Smooth muscle cell (in vitro differentiated cells): Measurements from ENCODE around the gene ZNF768. TPM values are rescaled to one million over a fixed set of nuclear protein-coding genes. Genes with fewer than 3 reads are reported as not detected.
"Not testable (repeated sequence)": the region's sequence is repeated elsewhere in the genome, so short reads cannot be mapped to it uniquely, and the experiment has no call there.

Source experiments
- DNase-seq: peaks from one replicate; lab custom pipeline; 2025; ENCODE audit not compliant: unreplicated experiment; lab: John Stamatoyannopoulos, UW
- H2AFZ ChIP-seq: fragments of 200-600 bp; sonication (generic); 2 replicates; pipeline ENCODE4 v1.6.0; 2016; ENCODE audit warnings: antibody characterized with exemption, low read depth, mild to moderate bottlenecking
- H3F3A ChIP-seq: fragments of 200-600 bp; sonication (generic); 2 replicates; pipeline ENCODE4 v1.6.0; 2017; ENCODE audit warnings: antibody characterized with exemption, low read depth
- H3K27ac ChIP-seq: fragments of 200-600 bp; sonication (generic); 2 replicates; pipeline ENCODE4 v1.5.1; 2016; ENCODE audit warnings: low read depth, mild to moderate bottlenecking
- H3K27me3 ChIP-seq: fragments of 200-600 bp; sonication (generic); 2 replicates; pipeline ENCODE4 v1.6.1; 2016; ENCODE audit warnings: low read depth, mild to moderate bottlenecking
- H3K36me3 ChIP-seq: fragments of 200-600 bp; sonication (generic); 2 replicates; pipeline ENCODE4 v1.5.1; 2016; ENCODE audit warnings: low read depth
- H3K4me1 ChIP-seq: fragments of 200-600 bp; sonication (generic); 2 replicates; pipeline ENCODE4 v1.5.1; 2016; ENCODE audit warnings: low read depth
- H3K4me2 ChIP-seq: fragments of 200-600 bp; sonication (generic); 2 replicates; pipeline ENCODE4 v1.6.0; 2016; ENCODE audit warnings: mild to moderate bottlenecking
- H3K4me3 ChIP-seq: fragments of 200-600 bp; sonication (generic); 2 replicates; pipeline ENCODE4 v1.5.1; 2016; ENCODE audit warnings: mild to moderate bottlenecking
- H3K79me2 ChIP-seq: fragments of 200-600 bp; sonication (generic); 2 replicates; pipeline ENCODE4 v1.6.0; 2016; ENCODE audit warnings: low read depth, mild to moderate bottlenecking
- H3K9ac ChIP-seq: fragments of 200-600 bp; sonication (generic); 2 replicates; pipeline ENCODE4 v1.6.0; 2016; ENCODE audit warnings: low read depth
- H3K9me3 ChIP-seq: fragments of 200-600 bp; sonication (generic); replicated peaks from 2 replicates; pipeline ENCODE4 v1.5.1; 2016; ENCODE audit warnings: low read depth
- H4K20me1 ChIP-seq: fragments of 200-600 bp; sonication (generic); 2 replicates; pipeline ENCODE4 v1.6.0; 2016; ENCODE audit warnings: low read depth
- WGBS: methylation state at CpG from one replicate; pipeline ENCODE4 v1.1.7; 2016; ENCODE audit warnings: low lambda C conversion rate; 5-methylcytosine and 5-hydroxymethylcytosine counted together
- polyA plus RNA-seq: library from polyadenylated mRNA; unstranded; fragments of >200 nt; fragmentation: Nextera tagmentation; extraction: Ambion mirVana; gene quantifications from 2 replicates; pipeline ENCODE4 v1.2.1, GENCODE V29; 2016
- total RNA-seq: library from RNA; depleted of rRNA; stranded (reverse); fragments of >200 nt; gene quantifications from 2 replicates; pipeline ENCODE4 v1.2.3, GENCODE V29; 2014
- TF ChIP-seq, protein P1 (sequence below): fragments of 200-600 bp; sonication (generic); IDR thresholded peaks from 2 replicates; pipeline ENCODE4 v1.5.1; 2017; ENCODE audit warnings: borderline replicate concordance, mild to moderate bottlenecking, antibody characterized with exemption; ENCODE audit not compliant: insufficient read depth, poor library complexity, severe bottlenecking

ZNF768 gene
- total and polyA plus RNA-seq, 2 experiments from 2014 or later, result 15.4 to 18.6 TPM

DNA sequence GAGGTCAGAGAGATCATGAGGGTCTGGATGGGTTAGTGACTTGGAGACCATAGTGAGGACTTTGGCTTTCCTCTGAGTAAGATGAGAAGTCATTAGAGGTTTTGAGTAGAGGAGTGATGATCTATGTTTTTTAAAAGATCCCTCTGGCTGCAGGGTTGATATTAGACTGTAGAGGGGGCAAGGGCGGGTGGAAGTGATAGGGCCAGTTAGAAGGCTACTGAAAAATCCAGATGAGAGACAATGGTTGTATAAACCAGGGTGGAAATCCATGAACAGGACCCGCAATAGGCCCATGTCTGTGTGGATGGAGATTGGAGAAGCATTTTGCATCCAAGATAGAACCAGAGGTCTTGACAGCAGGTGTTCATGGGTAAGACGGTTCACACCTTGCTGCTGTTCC lies 44.0 kb downstream of the ZNF768 start:
- no peaks in the 10 kb centered on the region for H3K36me3 ChIP-seq
- H3K79me2 ChIP-seq, result no peaks in the 10 kb centered on the region
- H3K4me3 ChIP-seq, result no peak overlapping the region
- H3K4me1 ChIP-seq, result no peaks in the 10 kb centered on the region
- no peaks in the 10 kb centered on the region for H4K20me1 ChIP-seq
- H3K27me3 ChIP-seq, result peaks cover 14% of the 10 kb centered on the region
- H3K4me2 ChIP-seq, result no peak overlapping the region
- H3K27ac ChIP-seq, result no peak overlapping the region
- H3K9me3 ChIP-seq, result no peaks in the 10 kb centered on the region
- DNase-seq, result no peak
- H3F3A ChIP-seq, result no peaks in the 10 kb centered on the region
- no peak overlapping the region for H2AFZ ChIP-seq
- no peak overlapping the region for H3K9ac ChIP-seq
- WGBS, result 86% methylated on average over 3 of the region's 3 CpGs
- TF ChIP-seq, protein P1, sequence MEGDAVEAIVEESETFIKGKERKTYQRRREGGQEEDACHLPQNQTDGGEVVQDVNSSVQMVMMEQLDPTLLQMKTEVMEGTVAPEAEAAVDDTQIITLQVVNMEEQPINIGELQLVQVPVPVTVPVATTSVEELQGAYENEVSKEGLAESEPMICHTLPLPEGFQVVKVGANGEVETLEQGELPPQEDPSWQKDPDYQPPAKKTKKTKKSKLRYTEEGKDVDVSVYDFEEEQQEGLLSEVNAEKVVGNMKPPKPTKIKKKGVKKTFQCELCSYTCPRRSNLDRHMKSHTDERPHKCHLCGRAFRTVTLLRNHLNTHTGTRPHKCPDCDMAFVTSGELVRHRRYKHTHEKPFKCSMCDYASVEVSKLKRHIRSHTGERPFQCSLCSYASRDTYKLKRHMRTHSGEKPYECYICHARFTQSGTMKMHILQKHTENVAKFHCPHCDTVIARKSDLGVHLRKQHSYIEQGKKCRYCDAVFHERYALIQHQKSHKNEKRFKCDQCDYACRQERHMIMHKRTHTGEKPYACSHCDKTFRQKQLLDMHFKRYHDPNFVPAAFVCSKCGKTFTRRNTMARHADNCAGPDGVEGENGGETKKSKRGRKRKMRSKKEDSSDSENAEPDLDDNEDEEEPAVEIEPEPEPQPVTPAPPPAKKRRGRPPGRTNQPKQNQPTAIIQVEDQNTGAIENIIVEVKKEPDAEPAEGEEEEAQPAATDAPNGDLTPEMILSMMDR, result no peak

DNA sequence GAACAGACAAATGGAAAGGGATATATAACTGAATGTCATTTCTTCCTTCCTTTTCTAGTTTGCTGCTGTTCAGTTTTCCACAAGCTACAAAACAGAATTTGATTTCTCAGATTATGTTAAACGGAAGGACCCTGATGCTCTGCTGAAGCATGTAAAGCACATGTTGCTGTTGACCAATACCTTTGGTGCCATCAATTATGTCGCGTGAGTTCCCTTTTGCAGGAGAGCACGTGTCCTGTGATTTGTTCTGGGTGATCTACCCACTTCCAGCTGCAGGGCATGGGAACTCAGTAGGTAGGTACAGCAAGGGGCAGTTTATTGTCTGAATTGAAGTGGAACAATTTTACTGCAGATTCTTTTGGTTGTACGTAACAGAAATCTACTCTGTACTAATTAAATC lies 45.0 kb downstream of the ZNF768 start:
- H3K27me3 ChIP-seq, result peaks cover 14% of the 10 kb centered on the region
- H2AFZ ChIP-seq, result no peak overlapping the region
- TF ChIP-seq, protein P1, result no peak
- H3K36me3 ChIP-seq, result no peaks in the 10 kb centered on the region
- no peaks in the 10 kb centered on the region for H4K20me1 ChIP-seq
- no peak overlapping the region for H3K27ac ChIP-seq
- H3K4me2 ChIP-seq, result no peak overlapping the region
- no peak for DNase-seq
- WGBS, result 92% methylated on average over 5 of the region's 5 CpGs
- H3F3A ChIP-seq, result no peaks in the 10 kb centered on the region
- no peaks in the 10 kb centered on the region for H3K79me2 ChIP-seq
- no peaks in the 10 kb centered on the region for H3K9me3 ChIP-seq
- H3K4me3 ChIP-seq, result no peak overlapping the region
- H3K4me1 ChIP-seq, result no peaks in the 10 kb centered on the region
- H3K9ac ChIP-seq, result no peak overlapping the region

DNA sequence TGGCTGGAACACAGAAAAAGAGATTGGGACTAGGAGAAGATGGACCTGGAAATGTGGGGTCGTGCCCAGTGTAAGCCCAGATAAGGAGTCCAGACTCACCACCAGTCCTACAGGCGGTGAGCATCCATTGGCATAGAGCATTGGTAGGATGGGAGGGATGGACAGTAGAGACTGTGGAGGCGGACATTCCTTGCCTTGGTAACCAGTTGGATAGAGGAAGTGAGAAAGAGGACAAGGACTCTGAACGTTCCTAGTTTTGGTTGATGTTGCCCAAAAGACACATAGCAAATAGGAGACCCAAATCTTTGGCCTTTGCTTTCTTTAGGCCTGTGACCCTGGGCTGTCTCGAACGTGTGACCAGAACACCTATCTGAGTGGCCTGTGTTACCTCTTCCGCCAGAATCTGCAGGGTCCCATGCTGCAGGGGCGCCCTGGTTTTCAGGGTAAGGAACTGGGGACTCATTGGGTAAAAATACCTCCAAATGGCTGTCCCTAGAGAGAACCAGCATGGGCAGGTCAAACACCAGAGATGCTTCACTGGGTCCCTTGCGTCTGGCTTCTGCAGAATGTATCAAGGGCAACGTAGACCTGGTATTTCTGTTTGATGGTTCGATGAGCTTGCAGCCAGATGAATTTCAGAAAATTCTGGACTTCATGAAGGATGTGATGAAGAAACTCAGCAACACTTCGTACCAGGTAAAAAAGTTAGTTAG lies 47.4 kb downstream of the ZNF768 start:
- Histone ChIP-seq H3K9ac (no peak overlapping the region), H4K20me1 (no peaks in the 10 kb centered on the region), H2AFZ (no peak overlapping the region), H3K36me3 (no peaks in the 10 kb centered on the region), H3K79me2 (no peaks in the 10 kb centered on the region), H3K9me3 (no peaks in the 10 kb centered on the region), H3K4me1 (no peaks in the 10 kb centered on the region), H3K27ac (no peak overlapping the region), H3K4me3 (no peak overlapping the region), H3K27me3 (peaks cover 14% of the 10 kb centered on the region), H3K4me2 (no peak overlapping the region), H3F3A (no peaks in the 10 kb centered on the region)
- DNase-seq, result no peak
- whole genome bisulfite sequencing, result 90% methylated on average over 12 of the region's 12 CpGs
- TF ChIP-seq, protein P1, result no peak

DNA sequence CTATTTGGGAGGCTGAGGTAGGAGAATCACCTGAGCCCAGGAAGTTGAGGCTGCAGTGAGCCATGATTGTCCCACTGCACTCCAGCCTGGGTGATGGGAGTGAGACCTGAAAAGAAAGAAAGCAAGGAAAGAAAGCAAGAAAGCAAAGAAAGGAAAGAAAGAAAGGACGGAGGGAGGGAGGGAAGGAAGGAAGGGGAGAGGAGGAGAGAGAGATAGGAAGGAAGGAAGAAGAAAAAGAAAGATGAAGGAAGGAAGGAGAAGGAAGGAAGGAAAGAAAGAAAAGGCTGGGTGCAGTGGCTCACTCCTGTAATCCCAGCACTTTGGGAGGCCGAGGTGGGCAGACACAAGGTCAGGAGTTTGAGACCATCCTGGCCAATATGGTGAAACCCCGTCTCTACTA lies 48.6 kb downstream of the ZNF768 start:
- not testable (repeated sequence) for DNase-seq, H3K9ac ChIP-seq, H3K9me3 ChIP-seq, H2AFZ ChIP-seq, H3K36me3 ChIP-seq, H3K4me2 ChIP-seq, H4K20me1 ChIP-seq, H3K79me2 ChIP-seq, H3K4me1 ChIP-seq, H3K27me3 ChIP-seq, H3K4me3 ChIP-seq, H3F3A ChIP-seq, H3K27ac ChIP-seq
- WGBS, result 91% methylated on average over 3 of the region's 3 CpGs
